Activated CD4-positive, alpha-beta T cell treated with anti-CD3 and anti-CD28 coated beads, Interleukin-2, Interleukin-6, amounts not matched to agents 100 ng/mL and 50 ng/mL, durations not matched to agents 16 hours and 8 hours (primary cell): ENCODE data around the gene VAT1L.
"Not testable (repeated sequence)": the region's sequence is repeated elsewhere in the genome, so short reads cannot be mapped to it uniquely, and the experiment has no call there.

Source experiments
- DNase-seq: peaks from one replicate; pipeline ENCODE4 v3.0.0-alpha.2; 2020

The VAT1L gene

GRCh38 chr16:77918809-77919707, 130.7 kb downstream of the VAT1L start:
- no peak for DNase-seq

- no peak for DNase-seq
Observed at GRCh38 chr16:77919761-77920415, 131.5 kb downstream of the VAT1L start.

GRCh38 chr16:77920984-77921383, 132.6 kb downstream of the VAT1L start:
- no peak for DNase-seq

- no peak for DNase-seq
Observed at GRCh38 chr16:77922228-77922754, 133.9 kb downstream of the VAT1L start.

- DNase-seq = no peak
Observed at GRCh38 chr16:77925531-77925930, 137.2 kb downstream of the VAT1L start.

- no peak for DNase-seq
Observed at GRCh38 chr16:77928096-77928495, 139.7 kb downstream of the VAT1L start.

GRCh38 chr16:77929004-77929403, 140.6 kb downstream of the VAT1L start:
- no peak for DNase-seq

GRCh38 chr16:77931058-77931457, 142.7 kb downstream of the VAT1L start:
- DNase-seq = no peak

- DNase-seq = no peak
Observed at GRCh38 chr16:77937473-77938149, 149.2 kb downstream of the VAT1L start.

GRCh38 chr16:77938913-77939312, 150.5 kb downstream of the VAT1L start:
- DNase-seq = no peak

GRCh38 chr16:77939968-77940367, 151.6 kb downstream of the VAT1L start:
- DNase-seq = no peak

- no peak for DNase-seq
Observed at GRCh38 chr16:77943801-77944200, 155.4 kb downstream of the VAT1L start.

- no peak for DNase-seq
Observed at GRCh38 chr16:77944631-77945030, 156.3 kb downstream of the VAT1L start.

- no peak for DNase-seq
Observed at GRCh38 chr16:77945126-77945525, 156.8 kb downstream of the VAT1L start.

- no peak for DNase-seq
Observed at GRCh38 chr16:77946823-77947222, 158.5 kb downstream of the VAT1L start.

- not testable (repeated sequence) for DNase-seq
Observed at GRCh38 chr16:77947590-77947989, 159.2 kb downstream of the VAT1L start.

- DNase-seq = no peak
Observed at GRCh38 chr16:77948835-77949234, 160.5 kb downstream of the VAT1L start.

- DNase-seq = no peak
Observed at GRCh38 chr16:77949445-77949844, 161.1 kb downstream of the VAT1L start.

GRCh38 chr16:77951788-77952187, 163.4 kb downstream of the VAT1L start:
- peak; percentile 7 for DNase-seq

- DNase-seq = no peak
Observed at GRCh38 chr16:77955127-77955526, 166.8 kb downstream of the VAT1L start.

GRCh38 chr16:77956231-77956630, 167.9 kb downstream of the VAT1L start:
- no peak for DNase-seq

GRCh38 chr16:77960766-77961165, 172.4 kb downstream of the VAT1L start:
- DNase-seq = no peak

GRCh38 chr16:77961814-77962213, 173.4 kb downstream of the VAT1L start:
- no peak for DNase-seq
